PFSK-1 (cell line): ENCODE results near the gene GSG1L.

Source experiments
- FOXP2 ChIP-seq: optimal IDR thresholded peaks from 2 replicates; pipeline ENCODE3; 2011; ENCODE audit warnings: borderline replicate concordance, control low read depth, inconsistent platforms; ENCODE audit not compliant: insufficient read depth; ENCODE audit errors: extremely low read length, extremely low read depth
- POLR2AphosphoS5 ChIP-seq: IDR thresholded peaks from 2 replicates; pipeline ENCODE4 v1.6.1; 2012; ENCODE audit warnings: low read depth, mild to moderate bottlenecking, control low read depth, low read length, moderate library complexity
- REST ChIP-seq, 2 experiments: IDR thresholded peaks; 2 replicates each; pipeline versions ENCODE4 v1.6.1 to v1.8.0; 2011 to 2012; ENCODE audit warnings: low read depth in 2 of 2, low read length in 2 of 2, control low read depth in 1 of 2, inconsistent platforms in 1 of 2, mild to moderate bottlenecking in 1 of 2, moderate library complexity in 1 of 2; ENCODE audit not compliant: insufficient read depth in 1 of 2
- SIN3A ChIP-seq: IDR thresholded peaks from 2 replicates; pipeline ENCODE4 v1.6.1; 2012; ENCODE audit warnings: mild to moderate bottlenecking, low read length, moderate library complexity, borderline replicate concordance; ENCODE audit not compliant: insufficient read depth
- TAF1 ChIP-seq: IDR thresholded peaks from 2 replicates; pipeline ENCODE4 v1.6.1; 2012; ENCODE audit warnings: low read length, control low read depth, borderline replicate concordance; ENCODE audit not compliant: insufficient read depth

GSG1L gene

GRCh38 chr16:27764427-27764826, 299.1 kb downstream of the GSG1L start:
- TF ChIP-seq TAF1 (no peak), REST (IDR thresholded peaks at IDR 0.05; ENCODE audit: insufficient read depth in 1 of 2, low read depth in 2 of 2, low read length in 2 of 2) (no peak), POLR2AphosphoS5 (no peak), SIN3A (no peak), FOXP2 (no peak)

DNA sequence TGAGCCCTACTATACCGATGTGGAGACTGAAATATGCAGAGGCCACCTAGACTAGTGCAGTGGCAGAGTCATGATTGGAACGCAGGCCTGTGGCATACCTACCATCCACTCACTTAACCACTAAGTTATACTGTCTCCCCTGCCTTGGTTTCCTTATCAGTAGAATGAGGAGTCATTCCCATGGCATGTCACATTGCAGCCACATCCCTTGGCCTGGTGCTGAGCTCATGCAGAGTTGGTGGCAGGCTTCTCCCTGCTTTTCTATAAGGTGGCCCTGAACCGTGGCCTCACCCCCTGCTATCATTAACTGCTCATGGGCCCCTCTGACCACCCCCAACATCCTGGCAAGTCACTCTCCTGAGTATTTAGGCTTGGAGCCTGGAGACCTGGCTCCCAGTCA, 301.1 kb downstream of the GSG1L start:
- TF ChIP-seq TAF1 (no peak), POLR2AphosphoS5 (no peak), SIN3A (no peak), REST (IDR thresholded peaks at IDR 0.05; ENCODE audit: insufficient read depth in 1 of 2, low read depth in 2 of 2, low read length in 2 of 2) (no peak), FOXP2 (no peak)

DNA sequence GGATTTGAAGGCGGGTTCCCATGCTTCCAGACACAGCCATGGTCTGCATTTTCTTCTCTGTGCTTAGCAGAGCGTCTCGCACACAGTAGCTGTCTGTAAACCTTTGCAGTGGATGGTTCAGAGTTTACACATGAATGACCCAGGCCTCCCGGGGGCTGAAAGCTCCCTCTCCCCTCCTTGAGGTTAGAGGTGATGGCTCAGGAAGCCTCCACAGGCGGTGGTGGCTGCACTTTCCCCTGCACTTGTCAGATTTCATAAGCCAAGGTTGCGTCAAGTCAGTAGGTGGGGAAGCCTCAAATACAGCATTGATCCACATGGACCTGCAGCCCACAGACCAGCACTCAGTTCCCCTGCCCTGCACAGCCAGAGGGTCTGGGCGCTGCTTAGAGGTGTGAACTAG, 301.7 kb downstream of the GSG1L start:
- TF ChIP-seq TAF1 (no peak), SIN3A (no peak), REST (IDR thresholded peaks at IDR 0.05; ENCODE audit: insufficient read depth in 1 of 2, low read depth in 2 of 2, low read length in 2 of 2) (no peak), POLR2AphosphoS5 (no peak), FOXP2 (no peak)

DNA sequence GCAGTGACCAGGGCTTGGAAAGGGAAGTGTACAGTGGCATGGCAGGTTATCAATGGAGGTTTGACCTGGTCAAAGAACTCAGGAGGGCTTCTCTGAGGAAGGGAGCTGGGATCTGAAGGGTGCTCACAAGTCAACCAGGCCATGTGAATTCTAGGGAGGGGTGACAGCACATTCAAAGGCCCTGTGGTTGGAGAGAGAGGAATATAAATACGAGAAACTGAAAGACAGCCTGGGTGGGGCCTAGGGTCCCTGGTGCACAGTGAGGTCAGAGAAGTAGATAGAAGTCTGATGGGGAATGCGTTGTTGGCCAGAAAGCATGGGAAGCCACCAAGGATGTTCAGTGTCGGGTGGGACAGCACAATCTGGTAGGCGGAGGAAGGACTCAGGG, 302.7 kb downstream of the GSG1L start:
- no peak for TF ChIP-seq SIN3A
- no peak for TF ChIP-seq POLR2AphosphoS5
- TF ChIP-seq REST (IDR thresholded peaks at IDR 0.05; ENCODE audit: insufficient read depth in 1 of 2, low read depth in 2 of 2, low read length in 2 of 2) = no peak
- TF ChIP-seq FOXP2 = no peak
- TF ChIP-seq TAF1 = no peak
